IPS-15b (cell line): ENCODE measurements around the gene CARS1.

Experiments
- H3K27me3 ChIP-seq: one replicate; pipeline ENCODE4 v1.6.1; 2013; ENCODE audit warnings: low read length; ENCODE audit not compliant: control insufficient read depth, insufficient read depth
- H3K36me3 ChIP-seq: one replicate; pipeline ENCODE4 v1.6.1; 2013; ENCODE audit warnings: low read length; ENCODE audit not compliant: control insufficient read depth, insufficient read depth
- H3K4me1 ChIP-seq: one replicate; pipeline ENCODE4 v1.6.1; 2013; ENCODE audit warnings: mild to moderate bottlenecking, low read length; ENCODE audit not compliant: control insufficient read depth, insufficient read depth
- H3K4me3 ChIP-seq: one replicate; pipeline ENCODE4 v1.5.1; 2013; ENCODE audit warnings: low read depth, low read length
- H3K9ac ChIP-seq: one replicate; pipeline ENCODE4 v1.6.1; 2013; ENCODE audit warnings: low read depth, mild to moderate bottlenecking, low read length
- H3K9me3 ChIP-seq: one replicate; pipeline ENCODE4 v1.6.1; 2013; ENCODE audit warnings: mild to moderate bottlenecking, low read length; ENCODE audit not compliant: control insufficient read depth, insufficient read depth

The CARS1 gene

GRCh38 chr11:3094223-3094824 lies 37.1 kb upstream of the CARS1 start:
- Histone ChIP-seq H3K4me3 (no peak overlapping the region), H3K36me3 (no peaks in the 10 kb centered on the region), H3K4me1 (peaks cover 2% of the 10 kb centered on the region), H3K9me3 (no peaks in the 10 kb centered on the region), H3K9ac (no peak overlapping the region), H3K27me3 (no peaks in the 10 kb centered on the region)

DNA sequence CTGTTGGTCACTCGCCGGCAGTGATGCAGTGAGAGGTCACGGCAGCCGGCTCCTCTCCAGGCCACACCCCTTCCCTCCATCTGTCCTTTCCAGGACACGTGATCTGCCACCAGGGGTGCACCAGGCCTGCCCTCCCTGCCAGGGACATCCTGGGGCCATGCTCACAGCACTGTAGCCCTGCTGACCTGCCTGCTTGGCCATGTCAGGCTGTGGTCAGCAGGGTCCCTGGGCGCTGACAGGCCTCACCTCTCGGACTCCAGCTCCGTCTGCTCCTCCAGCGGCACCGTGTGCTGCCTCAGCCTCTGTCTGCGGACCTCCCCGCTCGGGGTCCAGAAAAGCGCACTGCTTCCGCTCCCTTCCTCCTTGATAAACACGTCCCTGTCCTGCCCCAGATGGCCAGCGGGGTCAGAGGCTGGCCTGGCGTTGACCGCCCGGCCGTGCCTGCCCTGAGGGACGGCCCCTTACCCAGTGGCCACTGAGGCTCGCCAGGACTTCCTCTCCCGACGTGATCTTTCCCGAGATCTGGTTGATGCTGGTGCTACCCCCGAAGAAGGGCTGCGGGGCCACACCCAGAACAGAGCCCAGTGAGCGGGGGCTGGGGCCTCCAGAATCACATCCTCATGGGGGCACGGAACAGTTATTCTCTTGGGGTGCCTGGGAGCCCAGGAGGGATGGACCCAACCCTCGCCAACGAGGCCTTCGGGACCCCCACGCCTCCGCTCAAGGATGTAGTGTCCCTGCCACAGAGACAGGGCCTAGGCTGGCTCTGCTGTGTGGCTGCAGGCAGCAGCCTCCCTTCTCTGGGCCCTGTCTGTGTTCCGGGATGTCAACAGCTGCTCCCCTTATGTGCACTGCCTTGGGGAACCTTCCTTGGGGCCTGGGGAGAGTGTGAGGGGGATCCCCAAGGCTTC lies 36.3 kb upstream of the CARS1 start:
- Histone ChIP-seq H3K27me3 (no peaks in the 10 kb centered on the region), H3K4me1 (peaks cover 2% of the 10 kb centered on the region), H3K36me3 (no peaks in the 10 kb centered on the region), H3K9me3 (no peaks in the 10 kb centered on the region), H3K4me3 (no peak overlapping the region), H3K9ac (no peak overlapping the region)

GRCh38 chr11:3092603-3093141 lies 35.4 kb upstream of the CARS1 start:
- Histone ChIP-seq H3K9ac (no peak overlapping the region), H3K27me3 (no peaks in the 10 kb centered on the region)

GRCh38 chr11:3091846-3092602 lies 34.8 kb upstream of the CARS1 start:
- H3K9ac ChIP-seq, result no peak overlapping the region
- H3K9me3 ChIP-seq, result no peaks in the 10 kb centered on the region
- no peaks in the 10 kb centered on the region for H3K36me3 ChIP-seq
- no peak overlapping the region for H3K4me3 ChIP-seq
- H3K4me1 ChIP-seq, result peaks cover 2% of the 10 kb centered on the region
- H3K27me3 ChIP-seq, result no peaks in the 10 kb centered on the region

More at GRCh38 chr11:3092603-3093141, 35.4 kb upstream of the CARS1 start:
- Histone ChIP-seq H3K9me3 (no peaks in the 10 kb centered on the region), H3K36me3 (no peaks in the 10 kb centered on the region), H3K4me1 (peaks cover 2% of the 10 kb centered on the region), H3K4me3 (no peak overlapping the region)

DNA sequence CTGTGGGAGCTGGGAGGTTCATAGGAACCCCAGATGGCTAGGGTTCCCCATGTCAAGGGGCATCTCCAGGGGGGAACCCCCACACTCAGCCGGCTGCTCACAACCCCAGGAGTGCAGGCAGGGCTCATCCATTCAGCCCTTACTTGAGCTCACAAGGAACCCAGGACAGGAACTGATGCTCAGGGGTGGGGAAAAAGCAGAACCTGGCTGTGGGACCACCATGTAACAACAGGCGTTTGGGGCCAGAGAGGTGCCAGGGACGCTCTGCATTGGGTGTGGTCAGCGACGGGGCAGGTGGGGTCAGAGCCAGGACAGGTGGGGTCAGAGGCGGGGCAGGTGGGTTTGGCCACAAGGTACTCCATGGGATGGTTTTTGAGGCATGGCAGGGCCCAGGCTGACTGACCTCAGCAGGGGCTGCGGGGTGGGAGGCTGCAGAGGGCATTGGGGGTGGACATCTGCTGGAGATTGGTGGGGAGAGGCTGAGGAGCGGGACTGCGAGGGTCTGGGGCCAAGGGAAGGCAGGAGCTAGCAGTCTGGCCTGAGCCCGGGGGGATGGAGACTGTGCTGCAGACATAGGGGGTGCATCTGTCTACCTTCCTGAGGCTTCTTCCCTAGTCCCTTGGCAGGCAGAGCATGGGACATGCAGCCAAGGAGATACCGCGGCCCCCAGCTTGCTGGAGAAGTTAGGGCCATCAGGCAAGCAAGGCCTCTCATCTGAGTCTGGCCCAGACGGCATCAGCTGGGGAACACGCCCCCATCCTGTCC lies 34.0 kb upstream of the CARS1 start:
- no peaks in the 10 kb centered on the region for H3K27me3 ChIP-seq
- peaks cover 2% of the 10 kb centered on the region for H3K4me1 ChIP-seq
- no peak overlapping the region for H3K4me3 ChIP-seq
- no peaks in the 10 kb centered on the region for H3K36me3 ChIP-seq
- H3K9me3 ChIP-seq, result no peaks in the 10 kb centered on the region
- no peak overlapping the region for H3K9ac ChIP-seq

DNA sequence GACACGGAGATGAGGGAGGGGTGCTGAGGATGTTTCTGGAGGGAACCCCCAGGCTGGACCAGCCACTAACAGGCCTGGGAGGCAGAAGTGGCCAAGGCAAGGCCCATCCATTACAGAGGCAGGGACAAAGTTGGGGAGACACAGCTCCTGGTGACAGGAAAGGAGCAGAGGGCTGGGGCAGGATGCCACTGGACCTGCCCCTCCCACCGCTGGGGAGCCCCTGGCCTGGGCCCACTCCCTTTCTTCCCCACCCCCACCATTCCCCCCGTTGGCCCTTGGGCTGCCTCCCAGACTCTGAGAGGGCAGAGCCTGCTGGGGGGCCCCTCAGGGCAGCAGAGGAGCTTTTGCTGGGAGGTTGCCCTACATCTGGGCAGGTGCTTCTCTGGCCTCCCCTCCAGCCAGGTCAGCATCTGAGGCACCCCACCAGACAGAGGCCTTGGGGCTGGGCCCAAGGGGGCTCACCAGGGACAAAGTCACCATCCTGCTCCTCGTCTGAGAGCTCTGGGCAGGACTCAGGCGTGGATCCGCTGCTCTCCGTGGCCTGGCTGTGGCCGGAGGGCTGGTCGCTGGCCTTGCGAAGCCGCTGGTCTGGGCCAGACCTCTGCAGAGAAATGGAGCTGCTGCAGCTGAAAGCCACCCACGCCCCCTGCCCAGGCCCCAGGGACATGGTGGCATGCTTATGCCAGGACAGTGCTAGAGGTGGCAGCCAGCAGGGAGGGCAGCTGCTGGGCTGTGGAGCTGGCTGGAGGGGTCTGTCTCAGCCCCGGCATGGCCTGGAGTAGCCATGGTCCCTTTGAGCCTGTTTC lies 33.1 kb upstream of the CARS1 start:
- Histone ChIP-seq H3K4me1 (peaks cover 2% of the 10 kb centered on the region), H3K27me3 (no peaks in the 10 kb centered on the region), H3K4me3 (no peak overlapping the region), H3K9ac (no peak overlapping the region), H3K36me3 (no peaks in the 10 kb centered on the region), H3K9me3 (no peaks in the 10 kb centered on the region)

GRCh38 chr11:3089236-3090061 lies 32.2 kb upstream of the CARS1 start:
- Histone ChIP-seq H3K36me3 (no peaks in the 10 kb centered on the region), H3K4me3 (no peak overlapping the region), H3K4me1 (peaks cover 2% of the 10 kb centered on the region), H3K27me3 (no peaks in the 10 kb centered on the region), H3K9ac (no peak overlapping the region), H3K9me3 (no peaks in the 10 kb centered on the region)

DNA sequence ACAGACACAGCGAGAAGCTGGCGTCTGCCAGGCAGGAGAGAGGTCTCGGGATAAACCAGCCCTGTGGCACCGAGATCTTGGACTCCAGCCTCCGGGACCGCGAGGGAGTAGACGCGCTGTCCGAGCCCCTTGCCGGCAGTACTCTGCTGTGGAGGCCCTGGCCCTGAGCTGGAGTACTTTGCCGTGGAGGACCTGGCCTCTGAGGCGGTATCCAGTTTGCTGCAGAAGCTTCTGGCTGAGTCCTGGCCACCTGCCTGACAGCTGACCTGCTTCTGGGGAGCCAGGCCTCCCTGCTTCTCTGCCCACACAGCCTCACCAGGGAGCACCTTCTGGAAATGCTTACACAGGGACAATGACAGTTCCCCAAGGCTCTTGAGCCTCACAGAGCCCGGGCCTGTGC lies 31.6 kb upstream of the CARS1 start:
- no peaks in the 10 kb centered on the region for H3K9me3 ChIP-seq
- peaks cover 2% of the 10 kb centered on the region for H3K4me1 ChIP-seq
- no peak overlapping the region for H3K4me3 ChIP-seq
- H3K36me3 ChIP-seq, result no peaks in the 10 kb centered on the region
- H3K27me3 ChIP-seq, result no peaks in the 10 kb centered on the region
- H3K9ac ChIP-seq, result no peak overlapping the region

GRCh38 chr11:3087821-3088800 lies 30.9 kb upstream of the CARS1 start:
- Histone ChIP-seq H3K36me3 (no peaks in the 10 kb centered on the region), H3K9me3 (no peaks in the 10 kb centered on the region), H3K9ac (no peak overlapping the region), H3K4me1 (peaks cover 2% of the 10 kb centered on the region), H3K27me3 (no peaks in the 10 kb centered on the region), H3K4me3 (no peak overlapping the region)
